Upper lobe of left lung (tissue), 4 donors: Measurements from ENCODE around the gene CEP70.

Experiments
- POLR2A ChIP-seq, 4 donors: fragments of 450-650 bp; IDR thresholded peaks; one replicate each; pipeline ENCODE4 v1.5.1; 2016 to 2017; ENCODE audit warnings: antibody characterized with exemption in 4 of 4, mild to moderate bottlenecking in 2 of 4
- TF ChIP-seq, protein P1 (sequence below), 6 experiments: fragments of 450-650 bp in 4 of 6; fragments of 200-600 bp in 2 of 6; sonication (generic) in 2 of 6; IDR thresholded peaks; one replicate each; pipeline ENCODE4 v1.5.1; 2016 to 2019; ENCODE audit warnings: antibody characterized with exemption in 6 of 6

DNA sequence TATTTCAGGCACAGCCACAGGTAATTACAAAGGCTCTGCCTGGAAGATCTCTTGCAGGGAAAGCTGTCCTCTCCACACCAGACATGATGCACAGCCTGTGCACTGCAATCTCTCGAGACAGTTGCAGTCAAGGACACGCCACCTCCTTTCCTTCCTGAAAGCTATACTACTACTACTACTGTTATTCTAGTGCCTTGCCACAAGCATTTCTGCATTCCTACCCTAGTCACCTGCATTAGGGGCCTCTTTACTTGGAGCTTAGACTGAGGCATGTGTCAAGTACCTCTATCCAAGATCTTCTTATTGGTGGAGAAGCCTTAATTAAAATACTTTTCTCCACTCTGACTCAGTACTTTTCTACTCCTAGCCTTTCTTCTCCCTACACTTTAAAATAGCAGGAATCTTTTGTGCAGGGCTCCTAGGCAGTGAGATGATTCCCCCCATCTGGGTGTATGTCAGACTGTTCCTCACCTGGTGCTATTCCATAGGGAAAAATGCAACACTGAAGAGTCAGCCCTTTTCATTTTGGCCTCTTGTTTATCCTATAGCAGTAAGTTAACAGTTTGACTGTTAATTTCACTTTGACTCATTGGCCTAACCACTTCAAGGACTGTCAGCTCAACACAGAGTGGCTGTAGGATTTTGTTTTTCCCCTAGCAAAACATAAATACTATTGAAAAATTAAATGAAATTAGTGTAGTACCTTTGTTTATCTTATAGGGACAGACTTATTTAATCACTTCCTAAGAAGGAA lies 80.8 kb downstream of the CEP70 start:
- TF ChIP-seq, protein P1, sequence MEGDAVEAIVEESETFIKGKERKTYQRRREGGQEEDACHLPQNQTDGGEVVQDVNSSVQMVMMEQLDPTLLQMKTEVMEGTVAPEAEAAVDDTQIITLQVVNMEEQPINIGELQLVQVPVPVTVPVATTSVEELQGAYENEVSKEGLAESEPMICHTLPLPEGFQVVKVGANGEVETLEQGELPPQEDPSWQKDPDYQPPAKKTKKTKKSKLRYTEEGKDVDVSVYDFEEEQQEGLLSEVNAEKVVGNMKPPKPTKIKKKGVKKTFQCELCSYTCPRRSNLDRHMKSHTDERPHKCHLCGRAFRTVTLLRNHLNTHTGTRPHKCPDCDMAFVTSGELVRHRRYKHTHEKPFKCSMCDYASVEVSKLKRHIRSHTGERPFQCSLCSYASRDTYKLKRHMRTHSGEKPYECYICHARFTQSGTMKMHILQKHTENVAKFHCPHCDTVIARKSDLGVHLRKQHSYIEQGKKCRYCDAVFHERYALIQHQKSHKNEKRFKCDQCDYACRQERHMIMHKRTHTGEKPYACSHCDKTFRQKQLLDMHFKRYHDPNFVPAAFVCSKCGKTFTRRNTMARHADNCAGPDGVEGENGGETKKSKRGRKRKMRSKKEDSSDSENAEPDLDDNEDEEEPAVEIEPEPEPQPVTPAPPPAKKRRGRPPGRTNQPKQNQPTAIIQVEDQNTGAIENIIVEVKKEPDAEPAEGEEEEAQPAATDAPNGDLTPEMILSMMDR (IDR thresholded peaks at IDR 0.05), result no peak
- no peak for TF ChIP-seq POLR2A (IDR thresholded peaks at IDR 0.05)
